ENCODE results near the gene SUSD1. TPM values are rescaled to one million over a fixed set of nuclear protein-coding genes. Genes with fewer than 3 reads are reported as not detected.

SUSD1 gene
- total RNA-seq, 1 experiment from 2014 or later: 8.1 TPM

GRCh38 chr9:112157087-112157486 lies 18.0 kb downstream of the SUSD1 start:
- Histone ChIP-seq H3K9ac (ENCODE audit: extremely low read depth, insufficient read length, low read length) (no peak overlapping the region), H2BK15ac (ENCODE audit: low read depth, low read length) (no peak overlapping the region), H3K4me1 (ENCODE audit: insufficient read depth, low read length) (no peaks in the 10 kb centered on the region), H2BK12ac (ENCODE audit: insufficient read length, low read depth, low read length) (no peak overlapping the region), H2BK120ac (ENCODE audit: low read depth, low read length, poor library complexity, severe bottlenecking) (no peak overlapping the region), H3K14ac (ENCODE audit: insufficient read depth, low read length) (no peak overlapping the region), H3K9me3 (ENCODE audit: control insufficient read depth, low read depth, low read length) (no peaks in the 10 kb centered on the region), H4K5ac (ENCODE audit: insufficient read length, low read depth, low read length) (no peak overlapping the region), H3K79me1 (ENCODE audit: insufficient read depth, low read depth, low read length, poor library complexity, severe bottlenecking) (no peaks in the 10 kb centered on the region), H3K79me2 (ENCODE audit: insufficient read depth, low read length) (no peaks in the 10 kb centered on the region), H3K23ac (ENCODE audit: insufficient read length, low read depth, low read length) (no peak overlapping the region), H2BK5ac (ENCODE audit: insufficient read length, low read length) (no peak overlapping the region), H3T11ph (ENCODE audit: low read length) (no peak overlapping the region), H3K27ac (ENCODE audit: insufficient read length, low read depth, low read length) (no peak overlapping the region), H4K8ac (replicated peaks; ENCODE audit: insufficient read length, low read depth, low read length) (no peak overlapping the region), H3K4me2 (ENCODE audit: insufficient read depth, insufficient read length, low read length) (no peak overlapping the region), H4K20me1 (ENCODE audit: control insufficient read depth, insufficient read depth, insufficient read length) (no peaks in the 10 kb centered on the region), H2BK20ac (ENCODE audit: low read depth, low read length, poor library complexity, severe bottlenecking) (no peak overlapping the region), H4K91ac (ENCODE audit: insufficient read length, low read depth, low read length) (no peak overlapping the region), H3K4ac (ENCODE audit: low read depth, low read length) (no peak overlapping the region), H3K27me3 (ENCODE audit: insufficient read depth, low read length) (no peaks in the 10 kb centered on the region), H3K18ac (ENCODE audit: insufficient read length, low read depth, low read length) (no peak overlapping the region), H2AFZ (ENCODE audit: low read length) (no peak overlapping the region), H3K23me2 (ENCODE audit: insufficient read length, low read depth, low read length, poor library complexity, severe bottlenecking) (no peaks in the 10 kb centered on the region), H3K56ac (ENCODE audit: insufficient read length, low read depth, low read length) (no peak overlapping the region), H2AK5ac (ENCODE audit: insufficient read length, low read length) (no peak overlapping the region)
- Mint-ChIP-seq H3K9me3 (no peaks in the 10 kb centered on the region), H3K4me3 (no peak overlapping the region), H3K27ac (no peak overlapping the region), H3K36me3 (ENCODE audit: insufficient read depth in 1 of 3, low read depth in 3 of 3) (no peaks in the 10 kb centered on the region; a peak in 1 of 7 replicates), H3K4me1 (no peaks in the 10 kb centered on the region), H3K27me3 (ENCODE audit: low read depth) (no peaks in the 10 kb centered on the region)
- no CpG with 5 or more reads among the region's 1 CpG for WGBS (ENCODE audit: extremely low coverage, insufficient read length, low lambda C conversion rate)
- DNase-seq: no peak
- TF ChIP-seq CTCF (conservative IDR thresholded peaks at IDR 0.05): no peak
